NCI-H146 (cell line): ENCODE measurements around the gene PUDP.
"Not testable (repeated sequence)": the region's sequence is repeated elsewhere in the genome, so short reads cannot be mapped to it uniquely, and the experiment has no call there.

Source experiments
- DNase-seq: peaks from one replicate; lab custom pipeline; 2025; lab: John Stamatoyannopoulos, UW

PUDP gene

GRCh38 chrX:7072856-7073255 is 75.1 kb downstream of the PUDP start:
- no peak for DNase-seq

DNA sequence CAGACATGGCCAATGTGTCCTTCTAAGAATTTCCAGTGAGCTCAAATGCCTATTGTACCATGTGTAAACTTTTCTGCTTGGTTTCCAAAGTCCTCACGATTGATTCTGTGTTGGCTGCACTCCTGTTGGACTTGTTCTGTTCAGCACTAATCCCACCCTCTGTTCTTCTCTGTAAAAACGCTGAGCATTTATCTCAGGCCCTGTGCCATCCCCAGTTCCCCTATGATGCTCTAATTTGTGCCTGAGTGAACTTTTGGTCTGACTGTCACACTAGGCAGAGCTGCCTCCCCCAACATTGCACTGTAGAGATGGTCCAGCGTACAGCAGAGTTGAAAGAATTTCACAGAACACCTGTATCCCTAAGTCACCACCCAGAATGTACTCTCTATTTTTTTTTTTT is 76.6 kb downstream of the PUDP start:
- DNase-seq = no peak

GRCh38 chrX:7069556-7069955 is 78.4 kb downstream of the PUDP start:
- no peak for DNase-seq

GRCh38 chrX:7068939-7069367 is 79.0 kb downstream of the PUDP start:
- no peak for DNase-seq

DNA sequence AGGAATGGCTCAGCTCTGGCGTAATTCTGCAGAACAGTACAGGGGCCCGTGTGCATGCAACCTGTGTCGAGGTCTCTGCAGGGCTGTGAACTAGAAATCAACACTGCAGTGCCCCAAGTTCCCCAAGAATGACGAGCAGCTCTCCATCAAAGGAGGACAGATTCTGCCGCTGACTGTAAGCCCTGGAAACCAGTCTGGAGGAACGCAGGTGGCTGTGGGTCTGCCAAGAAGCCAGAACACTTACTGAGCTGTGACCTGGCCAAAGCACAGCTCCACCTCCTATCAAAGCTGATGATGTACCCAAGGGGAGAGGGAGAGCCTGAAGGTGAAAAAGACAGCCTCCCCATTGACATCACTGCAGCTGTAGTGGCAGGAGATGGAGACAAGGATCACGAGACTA is 80.7 kb downstream of the PUDP start:
- no peak for DNase-seq

DNA sequence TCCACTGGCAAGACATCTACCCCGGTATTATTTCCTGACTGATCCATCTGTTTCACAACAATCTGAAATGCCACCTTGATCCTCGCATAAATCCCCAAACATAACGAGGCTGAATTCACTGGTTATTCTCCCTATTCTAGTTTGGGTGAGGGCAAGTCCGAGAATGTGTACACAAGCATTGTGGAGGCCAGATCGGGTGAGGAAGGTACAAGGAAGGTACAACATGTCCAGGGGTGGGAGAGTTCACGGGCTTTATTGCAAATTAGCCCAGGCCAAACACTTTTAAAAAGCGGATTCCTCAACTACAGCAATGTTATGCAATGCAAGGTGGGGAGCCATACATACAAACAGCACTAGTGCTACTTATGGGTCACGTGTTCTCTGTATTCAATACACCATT is 82.5 kb downstream of the PUDP start:
- no peak for DNase-seq

DNA sequence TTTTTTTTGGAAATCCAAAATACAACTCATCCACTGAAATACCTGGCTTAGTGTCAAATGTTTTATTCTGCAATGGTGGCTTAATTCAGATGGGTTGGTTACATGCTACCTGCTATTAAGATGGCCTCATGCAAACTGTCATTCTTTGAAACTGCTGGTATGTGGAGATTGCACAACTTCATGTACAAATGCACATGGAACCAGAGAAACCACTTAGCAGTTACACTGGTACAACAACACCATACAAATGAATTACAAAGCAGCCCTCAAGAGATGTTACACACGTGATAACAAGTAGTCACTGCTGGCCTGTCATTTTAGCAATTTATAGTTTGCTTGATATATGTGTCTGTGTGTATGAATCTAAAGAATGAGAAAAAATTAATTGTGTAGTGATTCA is 85.0 kb downstream of the PUDP start:
- DNase-seq = no peak

DNA sequence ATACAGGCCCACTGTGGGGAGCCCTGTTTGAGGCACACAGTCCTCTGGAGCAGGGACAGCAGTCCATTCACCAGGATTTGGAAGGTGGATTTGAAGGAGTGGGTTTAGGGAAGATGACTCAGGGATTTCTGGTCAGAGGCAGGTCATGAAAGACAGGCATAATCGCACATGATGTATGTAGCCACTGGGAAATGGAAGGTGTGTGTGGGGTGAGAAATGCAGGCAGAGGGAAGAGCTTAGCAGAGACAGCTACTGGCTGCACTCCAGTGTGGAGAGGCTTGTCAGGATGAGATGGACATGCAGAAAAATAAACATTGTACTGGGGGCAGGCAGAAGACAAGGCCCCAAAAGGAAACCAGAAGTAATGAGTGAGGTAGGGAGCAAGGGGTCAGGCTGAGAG is 85.7 kb downstream of the PUDP start:
- DNase-seq = no peak

DNA sequence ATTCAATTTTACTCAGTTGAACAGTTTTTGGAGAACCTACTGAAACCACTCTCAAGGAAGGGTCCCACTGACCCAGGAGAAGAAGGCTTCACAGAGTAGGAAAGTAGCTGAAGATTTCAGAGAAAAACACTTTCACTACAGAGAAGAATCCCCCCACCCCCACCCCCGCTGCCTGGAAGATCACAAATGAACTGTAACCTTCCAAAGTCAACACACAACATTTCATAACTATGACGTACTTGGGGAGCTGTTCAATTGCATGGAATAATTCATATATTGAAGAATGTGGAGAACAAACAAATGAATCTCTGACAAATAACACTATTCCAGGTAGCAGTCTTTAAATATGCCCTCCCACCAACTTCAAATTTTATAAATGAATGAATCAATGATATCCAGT is 86.5 kb downstream of the PUDP start:
- DNase-seq = no peak

DNA sequence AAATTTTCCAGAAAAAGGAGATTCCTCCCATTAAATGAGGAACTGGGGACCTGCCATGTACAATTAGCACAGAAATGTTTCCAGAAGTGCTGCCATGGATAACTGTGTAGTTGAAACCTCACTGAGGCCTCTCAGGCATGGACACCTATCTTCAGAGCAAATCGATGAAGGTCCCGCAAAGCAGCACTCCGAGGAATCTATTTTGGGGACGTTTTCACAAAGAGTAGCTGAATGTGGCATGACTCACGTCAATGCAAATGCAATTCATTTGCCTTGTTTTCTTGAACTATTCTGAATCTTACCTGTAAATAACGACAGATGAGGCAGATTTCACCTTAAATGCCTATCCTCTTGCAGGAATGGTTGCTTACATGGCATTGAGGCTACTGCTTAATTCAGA is 87.5 kb downstream of the PUDP start:
- no peak for DNase-seq

DNA sequence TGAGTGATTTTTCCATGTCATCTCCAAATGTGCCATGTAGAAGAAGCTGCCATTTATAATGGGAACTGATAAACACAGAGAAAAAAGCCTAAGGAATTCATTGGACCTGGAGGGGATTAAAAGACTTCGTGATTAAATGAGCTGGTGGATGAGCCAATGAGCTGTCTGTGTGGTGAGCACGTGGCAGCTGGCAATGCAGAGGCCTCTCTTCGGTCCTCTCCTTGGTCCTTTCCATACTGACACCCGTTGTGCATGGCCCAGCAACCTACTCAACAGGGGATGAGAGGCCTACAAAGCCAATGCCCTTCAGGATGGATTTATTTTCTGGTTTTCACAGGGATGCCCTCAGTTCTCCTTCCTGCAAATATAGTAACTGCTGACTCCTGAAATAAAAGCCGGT is 88.1 kb downstream of the PUDP start:
- DNase-seq = no peak

DNA sequence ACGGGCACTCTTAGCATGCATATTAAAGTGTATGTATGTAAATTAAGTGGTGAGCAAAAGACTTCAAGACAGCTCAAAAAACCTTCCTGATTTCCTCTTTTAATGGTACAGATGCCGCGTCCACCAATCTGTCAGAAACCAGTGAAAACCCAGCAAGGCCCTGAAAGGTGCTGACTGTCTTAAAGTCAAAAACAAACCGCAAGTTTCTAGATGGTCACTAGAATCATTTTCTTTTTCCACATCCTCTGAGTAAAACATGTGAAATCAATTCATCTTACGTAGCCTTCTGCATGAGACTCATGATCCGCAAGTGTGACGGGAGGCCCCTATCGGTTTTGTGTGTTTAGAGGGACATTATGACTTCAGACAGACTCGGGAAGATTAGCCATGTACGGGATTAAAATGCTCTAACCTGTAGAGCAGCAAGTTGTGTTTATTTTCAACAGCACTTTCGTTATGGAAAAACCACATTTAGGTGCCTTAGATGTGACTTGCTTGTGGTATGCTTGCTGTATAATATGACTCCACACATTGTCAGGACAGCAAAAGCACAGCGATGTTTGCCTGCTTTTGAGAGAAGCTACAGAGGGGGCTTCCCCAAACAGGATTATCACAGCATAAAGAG is 88.6 kb downstream of the PUDP start:
- DNase-seq = no peak

DNA sequence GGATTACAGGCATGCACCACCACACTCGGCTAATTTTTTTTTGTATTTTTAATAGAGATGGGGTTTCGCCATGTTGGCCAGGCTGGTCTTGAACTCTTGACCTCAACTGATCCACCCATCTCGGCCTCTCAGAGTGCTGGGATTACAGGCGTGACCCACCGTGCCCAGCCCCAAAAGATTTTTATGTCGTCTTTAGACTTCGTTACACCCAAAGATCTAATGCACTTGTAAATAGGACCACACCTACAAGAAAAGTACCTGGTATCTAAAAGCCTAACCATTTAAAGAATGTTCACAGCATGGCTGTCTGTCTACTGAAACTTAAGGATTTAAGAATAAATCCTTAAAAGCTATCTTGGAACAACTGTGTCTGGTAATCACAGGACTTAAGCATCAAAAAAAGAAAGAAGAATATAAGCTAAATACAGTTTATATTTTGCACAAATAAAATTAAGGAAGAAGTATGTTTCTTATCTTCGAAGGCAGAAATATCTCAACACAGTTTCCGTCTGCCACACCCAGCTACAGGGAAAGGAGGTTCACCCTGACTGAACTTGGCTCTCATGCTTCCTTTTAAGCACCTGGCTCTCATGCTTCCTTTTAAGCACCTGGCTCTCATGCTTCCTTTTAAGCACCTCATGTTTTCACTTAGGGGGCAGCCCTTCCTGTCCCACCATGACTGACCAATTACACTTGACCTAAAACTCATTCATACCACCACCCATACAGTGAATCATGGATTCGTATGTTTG is 92.4 kb downstream of the PUDP start:
- DNase-seq = no peak

GRCh38 chrX:7054219-7055216 is 93.4 kb downstream of the PUDP start:
- peak; percentile 8 for DNase-seq

DNA sequence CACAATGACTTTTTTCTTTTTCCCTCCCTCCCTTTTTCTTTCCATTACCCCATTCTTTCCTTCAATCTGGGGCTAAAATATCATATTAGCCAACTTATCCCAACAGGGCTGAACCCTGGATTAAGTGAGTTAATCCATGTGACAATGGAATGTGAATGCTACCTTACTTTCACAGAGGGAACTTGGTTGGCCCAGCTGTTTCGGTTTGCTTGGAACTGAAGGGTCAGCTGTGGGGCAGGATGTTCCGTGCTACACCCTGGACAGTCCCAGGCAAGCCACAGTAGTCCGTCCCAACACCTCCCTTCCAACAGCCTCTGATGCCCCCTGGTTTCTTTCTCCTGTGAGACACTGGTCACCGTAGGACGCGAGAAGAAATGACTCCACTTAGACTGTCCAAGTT is 95.4 kb downstream of the PUDP start:
- DNase-seq = no peak

DNA sequence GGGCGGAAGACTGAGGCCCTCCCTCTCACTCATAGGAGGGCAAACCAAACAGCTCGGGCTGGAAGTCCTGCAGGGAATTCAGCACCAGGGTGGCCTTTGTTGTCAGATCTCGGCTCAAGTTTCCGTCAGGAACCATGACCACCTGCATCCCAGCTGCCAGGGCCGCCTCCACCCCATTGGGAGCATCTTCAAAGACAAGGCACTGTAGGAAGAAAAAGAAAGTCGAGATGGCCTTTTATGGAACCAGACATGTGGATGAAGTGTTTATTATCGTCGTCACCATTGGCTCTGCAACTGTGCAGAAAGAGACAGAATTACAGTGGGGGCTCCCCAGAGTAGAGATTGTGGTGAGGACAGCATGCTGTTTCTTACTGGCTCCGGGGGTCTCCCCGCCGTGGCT is 97.7 kb downstream of the PUDP start:
- no peak for DNase-seq

GRCh38 chrX:7047951-7048350 is 100.0 kb downstream of the PUDP start:
- DNase-seq = peak; percentile 24

DNA sequence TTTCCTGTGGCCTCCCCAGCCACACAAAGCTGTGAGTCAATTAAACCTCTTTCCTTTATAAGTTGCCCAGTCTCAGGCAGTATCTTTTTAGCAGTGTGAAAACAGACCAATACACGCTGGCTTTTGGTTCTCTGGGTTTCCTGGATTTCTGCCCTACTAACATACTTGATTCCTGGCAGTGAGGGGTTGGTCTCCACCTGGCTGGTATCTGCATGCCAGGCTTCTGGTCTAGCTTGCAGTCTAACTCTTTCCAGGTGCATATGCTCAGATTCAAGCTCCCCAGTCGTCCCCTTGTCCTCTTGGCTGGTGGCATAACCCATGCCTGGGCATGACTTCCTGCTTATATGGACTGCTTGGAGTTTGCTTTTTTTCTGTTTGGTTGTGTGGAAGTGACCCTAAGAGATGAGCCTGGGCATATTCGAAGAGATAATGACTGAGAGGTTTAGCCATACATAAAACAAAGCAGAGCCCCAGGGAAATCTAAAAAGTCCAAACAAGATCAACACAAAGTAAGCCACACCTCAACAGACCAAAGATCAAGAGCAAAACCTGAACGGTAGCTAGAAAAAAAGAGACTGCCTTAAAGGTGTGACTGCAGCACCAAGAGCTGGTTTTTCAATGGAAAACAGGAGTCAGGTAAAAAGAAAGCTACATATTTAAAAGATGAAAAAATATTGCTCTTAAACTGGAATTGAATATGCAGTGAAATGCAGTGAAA is 102.6 kb downstream of the PUDP start:
- no peak for DNase-seq

DNA sequence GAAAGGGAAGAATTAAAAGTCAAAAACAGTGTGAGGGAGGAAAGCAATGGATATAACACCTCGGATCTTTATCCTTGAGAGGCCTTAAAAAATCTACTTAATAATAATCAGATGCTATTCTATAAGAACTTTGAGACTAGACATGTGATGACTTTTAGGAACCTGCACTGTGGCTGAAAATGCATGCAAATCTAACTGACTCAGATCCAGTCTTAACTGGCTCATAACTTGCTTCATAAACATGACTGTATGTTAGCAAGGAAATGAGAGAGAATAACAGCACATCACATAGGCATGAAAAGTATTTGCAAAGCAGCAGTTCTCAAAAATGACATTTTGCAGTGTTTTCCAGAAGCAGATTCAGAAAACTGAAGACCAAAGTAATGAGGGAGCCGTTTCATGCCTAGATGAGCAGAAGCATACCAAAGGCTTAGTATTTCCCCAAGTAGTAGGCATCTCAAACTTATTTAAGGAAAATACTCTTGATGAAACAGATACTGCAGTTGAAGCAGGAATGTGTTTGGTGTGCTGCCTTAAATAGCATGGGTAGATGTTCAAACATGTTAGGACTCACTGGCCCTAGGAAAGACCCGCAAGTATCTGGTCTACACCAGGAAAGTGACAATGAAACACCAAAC is 104.0 kb downstream of the PUDP start:
- not testable (repeated sequence) for DNase-seq

GRCh38 chrX:7028246-7028645 is 119.7 kb downstream of the PUDP start:
- DNase-seq = no peak

DNA sequence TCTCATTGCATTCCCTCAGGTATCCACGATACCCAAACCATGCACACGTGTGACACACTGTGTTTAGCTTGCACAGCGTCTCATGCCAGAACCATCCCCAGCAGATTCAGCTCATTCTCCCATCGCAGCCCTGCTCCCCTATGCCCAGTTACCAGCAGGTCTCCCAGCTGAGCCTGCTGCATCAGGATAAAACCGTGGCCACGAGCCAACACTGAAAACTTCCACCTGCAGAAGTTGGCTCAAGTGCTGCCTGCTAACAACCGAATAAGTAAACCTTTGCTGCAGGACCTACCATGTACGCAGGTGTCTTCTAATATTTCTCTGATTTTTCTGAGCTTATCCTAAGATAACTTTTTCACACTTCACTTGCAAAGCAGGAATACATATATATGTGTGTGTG is 120.9 kb downstream of the PUDP start:
- DNase-seq = no peak

DNA sequence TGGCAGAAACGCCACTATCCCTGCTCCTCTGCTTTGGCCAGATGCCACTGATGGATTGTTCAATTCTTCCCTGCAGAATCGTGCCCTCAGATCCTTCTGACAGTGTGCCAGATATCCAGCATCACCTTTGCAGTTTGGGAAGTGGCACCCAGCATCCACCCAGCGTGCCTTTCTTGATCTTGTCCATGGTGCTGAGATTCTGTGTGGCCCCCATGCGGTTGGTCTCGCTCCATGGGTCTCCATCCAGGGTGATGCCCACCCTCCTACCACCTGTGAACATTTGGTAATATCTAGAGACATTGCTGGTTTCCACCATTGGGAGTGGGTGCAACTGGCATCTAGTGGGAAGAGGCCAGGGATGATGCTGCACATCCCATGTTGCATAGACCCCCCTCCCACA is 121.6 kb downstream of the PUDP start:
- DNase-seq = not testable (repeated sequence)
